GM12875 (cell line): ENCODE measurements around the gene GMPPA.
A peak's percentile ranks its signal among the peaks of the same experiment; 100 is the strongest.

Experiments
- H3K4me3 ChIP-seq: one replicate; pipeline ENCODE4 v1.5.1; 2011; ENCODE audit warnings: low read depth, low read length, control low read depth
- CTCF ChIP-seq: IDR thresholded peaks from 2 replicates; pipeline ENCODE4 v1.5.1; 2011; ENCODE audit warnings: low read depth, mild to moderate bottlenecking, control low read depth, inconsistent platforms, low read length, moderate library complexity, borderline replicate concordance; ENCODE audit not compliant: insufficient read depth

The GMPPA gene

DNA sequence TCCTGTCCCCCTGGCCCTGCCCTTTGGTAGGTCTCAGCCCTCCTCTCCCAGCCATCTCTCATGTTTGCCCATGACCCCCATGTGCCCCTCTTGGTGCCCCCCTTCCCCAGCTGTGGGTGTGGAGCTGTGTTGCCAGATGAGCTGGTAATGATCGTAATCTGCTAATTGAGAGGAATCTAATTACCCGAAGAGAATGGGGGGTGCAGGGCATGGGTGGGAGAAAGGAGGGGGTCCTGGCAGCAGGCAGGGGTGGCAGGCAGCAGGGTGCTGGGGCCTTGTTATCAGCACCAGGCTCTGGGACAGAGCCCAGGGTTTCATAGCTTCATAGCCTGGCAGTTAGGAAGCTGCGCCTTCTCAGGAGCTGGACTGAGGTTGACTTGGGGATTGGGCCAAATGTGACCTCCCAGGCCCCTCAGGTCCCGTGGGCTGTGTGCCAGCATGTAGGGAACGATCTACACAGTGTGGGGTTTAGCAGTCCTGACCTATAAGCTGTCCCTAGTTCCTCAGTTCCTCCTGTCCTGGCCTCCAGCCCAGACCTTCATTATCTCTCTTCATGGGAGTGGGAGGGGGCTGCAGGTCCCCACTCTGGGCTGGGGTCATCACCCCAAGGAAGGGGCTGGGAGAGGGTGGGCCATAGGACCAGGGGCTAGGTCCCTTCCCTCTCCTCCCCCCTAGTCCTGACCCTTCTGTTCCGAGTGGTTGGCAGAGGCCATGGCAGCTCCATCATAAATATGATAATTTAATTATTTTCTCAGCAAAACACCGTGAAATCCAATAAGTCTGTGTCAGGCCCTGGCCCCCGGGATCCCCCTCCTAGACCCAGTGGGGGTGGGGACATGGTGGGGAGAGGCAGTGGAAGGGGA, 9.1 kb downstream of the GMPPA start:
- TF ChIP-seq CTCF: no peak
- no peak overlapping the region for H3K4me3 ChIP-seq

- H3K4me3 ChIP-seq: no peak overlapping the region
- TF ChIP-seq CTCF: no peak
Observed at GRCh38 chr2:219508444-219508734, 9.7 kb downstream of the GMPPA start.

GRCh38 chr2:219508971-219509779, 10.5 kb downstream of the GMPPA start:
- H3K4me3 ChIP-seq: no peak overlapping the region
- TF ChIP-seq CTCF: no peak

- no peak overlapping the region for H3K4me3 ChIP-seq
- peak; percentile 79 for TF ChIP-seq CTCF
Observed at GRCh38 chr2:219509780-219510511, 11.3 kb downstream of the GMPPA start.

DNA sequence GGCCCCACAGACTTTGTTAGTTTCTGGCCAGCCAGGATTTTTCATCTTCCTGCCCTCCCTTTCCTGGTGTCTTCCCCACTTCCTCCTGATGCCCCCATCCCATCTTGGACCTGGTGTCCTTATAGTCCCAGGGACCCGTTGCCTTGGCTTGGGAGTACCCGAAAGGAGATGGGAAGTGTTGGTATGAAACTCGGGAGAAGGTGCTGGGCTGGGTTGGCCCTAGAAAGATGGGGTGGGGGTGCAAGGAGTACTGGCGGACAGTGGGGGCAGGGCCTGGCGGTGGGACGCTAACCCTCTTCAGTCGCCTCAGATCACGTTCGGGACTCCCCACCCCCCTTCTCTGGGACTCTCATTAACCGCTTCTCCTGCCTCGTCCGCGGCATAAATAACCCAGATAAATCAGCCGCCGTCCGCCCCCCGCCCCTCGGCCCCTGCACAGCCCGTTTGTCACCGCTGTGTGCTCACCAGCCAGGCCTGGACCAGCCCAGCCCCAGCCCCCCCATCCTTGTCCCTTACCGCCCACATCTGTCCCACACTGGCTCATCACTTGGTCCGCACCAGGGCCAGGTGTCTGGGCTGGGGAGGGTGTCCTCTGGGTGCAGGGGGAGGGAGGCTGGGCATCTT, 11.9 kb downstream of the GMPPA start:
- no peak overlapping the region for H3K4me3 ChIP-seq
- no peak for TF ChIP-seq CTCF

DNA sequence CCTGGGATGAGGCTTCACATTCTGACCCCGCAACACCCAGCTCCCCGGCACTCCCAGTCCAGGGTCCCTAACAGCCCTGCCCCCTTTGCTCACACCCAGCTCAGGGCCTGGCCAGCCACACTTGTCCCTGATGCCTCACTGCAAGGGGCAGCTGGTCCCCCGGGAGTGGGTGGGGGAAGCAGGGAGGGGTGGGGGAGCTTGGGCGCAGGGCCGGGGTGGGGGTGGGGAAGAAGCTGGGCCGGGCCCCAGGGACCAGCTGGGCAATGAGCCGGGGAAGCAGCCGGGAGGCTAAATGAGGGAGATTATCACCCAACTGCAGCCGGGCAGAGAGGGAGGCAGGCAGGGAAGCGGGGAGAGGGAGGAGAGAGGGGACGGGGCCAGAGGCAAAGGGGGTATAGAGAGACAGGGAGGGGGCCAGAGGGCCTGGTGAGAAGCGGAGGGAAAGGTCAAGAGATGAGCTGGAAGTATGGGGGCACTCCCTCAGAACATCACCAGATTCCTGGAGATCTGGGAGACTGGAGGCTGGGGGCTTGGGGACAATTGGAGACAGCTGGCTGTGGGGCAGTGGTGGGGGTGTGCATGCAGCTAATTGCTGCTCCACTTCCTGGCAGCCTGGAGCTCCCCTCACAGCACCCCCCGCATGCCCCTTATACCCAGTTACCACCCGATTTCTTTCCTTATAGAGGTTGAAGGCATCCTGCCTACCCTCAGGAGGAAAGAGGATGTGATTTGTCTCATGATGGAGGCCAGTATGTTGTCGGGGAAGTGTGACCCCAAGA, 13.0 kb downstream of the GMPPA start:
- no peak overlapping the region for H3K4me3 ChIP-seq
- TF ChIP-seq CTCF: no peak
